Measurements from ENCODE around the gene ABI3. TPM values are rescaled to one million over a fixed set of nuclear protein-coding genes. Genes with fewer than 3 reads are reported as not detected.

The ABI3 gene
- total RNA-seq, 1 experiment from 2014 or later, result not detected

- BruUV-seq (replicated peaks), result no TSS peak
- Mint-ChIP-seq H3K27ac (ENCODE audit: low read depth, unreplicated experiment) (peak overlapping the region; percentile 16), H3K4me1 (ENCODE audit: insufficient read depth, unreplicated experiment) (no peaks in the 10 kb centered on the region), H3K36me3 (ENCODE audit: insufficient read depth, unreplicated experiment) (peaks cover 15% of the 10 kb centered on the region), H3K9me3 (ENCODE audit: unreplicated experiment) (no peaks in the 10 kb centered on the region), H3K27me3 (ENCODE audit: insufficient read depth, unreplicated experiment) (no peaks in the 10 kb centered on the region), H3K4me3 (ENCODE audit: unreplicated experiment) (peak overlapping the region; percentile 96)
- no peak for TF ChIP-seq CTCF (IDR thresholded peaks at IDR 0.05; ENCODE audit: unreplicated experiment)
- no peak for DNase-seq (ENCODE audit: unreplicated experiment)
- ChIA-PET CTCF (interaction anchor here (0.7 to 1.0 kb wide), 5 partner anchors 35 to 158 kb away, joined by 3 to 6 read pairs (median 3); no protein-coding TSS in a partner anchor), POLR2A (interaction anchor here (0.6 to 3.5 kb wide), 12 partner anchors 9 to 299 kb away, joined by 3 to 28 read pairs (median 6); partner anchors contain the start of genes ATP5MC1 and SNF8)
- intact Hi-C loops (cut with micrococcal nuclease), result loop anchor here (5.0 to 10.0 kb wide), 2 partner anchors 136 to 284 kb away; partner anchors contain the start of gene UBE2Z
These were observed 19.6 kb upstream of the ABI3 start for GRCh38 chr17:49190932-49191331.

GRCh38 chr17:49191409-49191916 is 19.0 kb upstream of the ABI3 start:
- Mint-ChIP-seq H3K36me3 (ENCODE audit: insufficient read depth, unreplicated experiment) (peaks cover 15% of the 10 kb centered on the region), H3K27ac (ENCODE audit: low read depth, unreplicated experiment) (peak overlapping the region; percentile 96), H3K4me3 (ENCODE audit: unreplicated experiment) (peak overlapping the region; percentile 96), H3K27me3 (ENCODE audit: insufficient read depth, unreplicated experiment) (no peaks in the 10 kb centered on the region), H3K4me1 (ENCODE audit: insufficient read depth, unreplicated experiment) (no peaks in the 10 kb centered on the region), H3K9me3 (ENCODE audit: unreplicated experiment) (no peaks in the 10 kb centered on the region)
- no peak for DNase-seq (ENCODE audit: unreplicated experiment)
- no peak for TF ChIP-seq CTCF (IDR thresholded peaks at IDR 0.05; ENCODE audit: unreplicated experiment)
- intact Hi-C loops (cut with micrococcal nuclease), result loop anchor here (5.0 to 10.0 kb wide), 2 partner anchors 137 to 284 kb away; partner anchors contain the start of gene UBE2Z
- ChIA-PET CTCF (interaction anchor here (0.5 to 1.6 kb wide), 6 partner anchors 9 to 511 kb away, joined by 3 to 7 read pairs (median 4); no protein-coding TSS in a partner anchor), POLR2A (interaction anchor here (0.5 to 3.5 kb wide), 18 partner anchors 11 to 1160 kb away, joined by 3 to 28 read pairs (median 5); partner anchors contain the start of genes ATP5MC1 and SNF8)
- no TSS peak for BruUV-seq (replicated peaks)

- no peaks in the 10 kb centered on the region for H3K4me1 Mint-ChIP-seq (ENCODE audit: insufficient read depth, unreplicated experiment)
- peak; percentile 21 for TF ChIP-seq CTCF (IDR thresholded peaks at IDR 0.05; ENCODE audit: unreplicated experiment)
- peaks cover 15% of the 10 kb centered on the region for H3K36me3 Mint-ChIP-seq (ENCODE audit: insufficient read depth, unreplicated experiment)
- ChIA-PET CTCF (interaction anchor here (0.5 to 1.6 kb wide), 8 partner anchors 9 to 512 kb away, joined by 3 to 7 read pairs (median 3); no protein-coding TSS in a partner anchor), POLR2A (interaction anchor here (0.5 to 3.5 kb wide), 21 partner anchors 12 to 1161 kb away, joined by 3 to 28 read pairs (median 5); partner anchors contain the start of genes ATP5MC1 and SNF8)
- H3K27me3 Mint-ChIP-seq (ENCODE audit: insufficient read depth, unreplicated experiment), result no peaks in the 10 kb centered on the region
- BruUV-seq (replicated peaks), result TSS peak; percentile 98
- H3K27ac Mint-ChIP-seq (ENCODE audit: low read depth, unreplicated experiment), result peak overlapping the region; percentile 96
- peak overlapping the region; percentile 96 for H3K4me3 Mint-ChIP-seq (ENCODE audit: unreplicated experiment)
- intact Hi-C loops (cut with micrococcal nuclease), result loop anchor here (5.0 to 10.0 kb wide), 2 partner anchors 137 to 285 kb away; partner anchors contain the start of gene UBE2Z
- no peaks in the 10 kb centered on the region for H3K9me3 Mint-ChIP-seq (ENCODE audit: unreplicated experiment)
- peak; percentile 93 for DNase-seq (ENCODE audit: unreplicated experiment)
These were observed 18.4 kb upstream of the ABI3 start for GRCh38 chr17:49191917-49192741.

Data from MCF 10A (cell line).